Osteocyte (in vitro differentiated cells): ENCODE measurements around the gene ZNF418. TPM values are rescaled to one million over a fixed set of nuclear protein-coding genes. Genes with fewer than 3 reads are reported as not detected.
"Not testable (repeated sequence)": the region's sequence is repeated elsewhere in the genome, so short reads cannot be mapped to it uniquely, and the experiment has no call there.

ENCODE experiments used
- DNase-seq: peaks from one replicate; pipeline ENCODE4 v3.0.0; 2021; ENCODE audit warnings: mixed read lengths; ENCODE audit not compliant: unreplicated experiment; ENCODE audit errors: extremely low spot score
- H3K27ac Mint-ChIP-seq: one replicate; pipeline ENCODE4 v1.8.0; 2021; ENCODE audit warnings: mild to moderate bottlenecking, mixed read lengths; ENCODE audit not compliant: unreplicated experiment
- H3K27me3 Mint-ChIP-seq: one replicate; pipeline ENCODE4 v1.8.0; 2021; ENCODE audit warnings: mixed read lengths; ENCODE audit not compliant: unreplicated experiment
- H3K36me3 Mint-ChIP-seq: one replicate; pipeline ENCODE4 v1.8.0; 2021; ENCODE audit warnings: mixed read lengths; ENCODE audit not compliant: unreplicated experiment
- H3K4me1 Mint-ChIP-seq: one replicate; pipeline ENCODE4 v1.8.0; 2021; ENCODE audit warnings: mixed read lengths; ENCODE audit not compliant: unreplicated experiment
- H3K4me3 Mint-ChIP-seq: one replicate; pipeline ENCODE4 v1.8.0; 2021; ENCODE audit warnings: mild to moderate bottlenecking, moderate library complexity, mixed read lengths; ENCODE audit not compliant: unreplicated experiment
- H3K9me3 Mint-ChIP-seq: one replicate; pipeline ENCODE4 v1.8.0; 2021; ENCODE audit warnings: mixed read lengths; ENCODE audit not compliant: unreplicated experiment
- CTCF ChIP-seq: fragments of 200-600 bp; sonication (generic); IDR thresholded peaks from 2 replicates; pipeline ENCODE4 v1.5.0; 2021; ENCODE audit warnings: antibody characterized with exemption, mild to moderate bottlenecking, moderate library complexity
- total RNA-seq: library from RNA; stranded (reverse); gene quantifications from 2 replicates; pipeline ENCODE4 v1.2.1, GENCODE V29; 2021

The ZNF418 gene
- total RNA-seq, 1 donor from 2014 or later: 12.0 TPM

GRCh38 chr19:57946316-57946715, 11.1 kb upstream of the ZNF418 start:
- Mint-ChIP-seq H3K27me3 (no peaks in the 10 kb centered on the region), H3K27ac (no peak overlapping the region), H3K9me3 (peaks cover 33% of the 10 kb centered on the region), H3K36me3 (peaks cover 45% of the 10 kb centered on the region), H3K4me3 (peak overlapping the region; percentile 95), H3K4me1 (peaks cover 15% of the 10 kb centered on the region)
- TF ChIP-seq CTCF: no peak
- no peak for DNase-seq

DNA sequence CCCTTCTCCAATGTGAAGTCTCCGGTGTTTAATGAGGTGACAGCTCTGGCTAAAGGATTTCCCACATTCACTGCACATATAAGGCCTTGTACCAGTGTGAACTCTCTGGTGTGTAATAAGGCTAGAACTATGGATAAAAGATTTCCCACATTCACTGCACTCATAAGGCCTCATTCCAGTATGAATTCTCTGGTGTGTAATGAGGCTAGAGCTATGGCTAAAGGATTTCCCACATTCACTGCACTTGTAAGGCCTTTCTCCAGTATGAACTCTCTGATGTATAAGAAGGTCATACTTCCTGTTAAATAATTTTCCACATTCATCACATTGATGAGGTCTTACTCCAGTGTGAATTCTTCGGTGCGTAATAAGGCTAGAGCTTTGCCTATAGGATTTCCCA, 6.4 kb upstream of the ZNF418 start:
- H3K4me1 Mint-ChIP-seq: peaks cover 8% of the 10 kb centered on the region
- no peak overlapping the region for H3K4me3 Mint-ChIP-seq
- no peak overlapping the region for H3K27ac Mint-ChIP-seq
- no peaks in the 10 kb centered on the region for H3K27me3 Mint-ChIP-seq
- no peak for DNase-seq
- H3K36me3 Mint-ChIP-seq: peaks cover 62% of the 10 kb centered on the region
- H3K9me3 Mint-ChIP-seq: peaks cover 42% of the 10 kb centered on the region
- no peak for TF ChIP-seq CTCF

DNA sequence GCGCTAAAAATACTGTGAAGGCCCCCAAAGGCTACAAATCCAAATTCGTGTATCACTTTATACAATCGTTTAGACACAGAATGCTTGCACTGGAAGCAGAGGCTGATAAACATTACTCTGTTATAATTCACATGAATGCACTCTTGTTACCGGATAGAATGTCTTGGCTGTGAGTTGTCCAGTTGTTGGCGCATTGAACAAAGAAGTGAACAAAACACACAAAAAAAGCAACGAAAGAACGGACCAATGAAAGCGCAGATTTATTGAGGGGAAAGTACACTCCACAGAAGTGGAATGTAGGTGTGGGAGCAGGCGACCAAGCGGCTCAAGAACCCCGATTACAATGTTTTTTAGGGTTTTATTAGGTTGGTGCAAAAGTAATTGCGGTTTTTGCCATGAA, 529 bp upstream of the ZNF418 start:
- H3K4me3 Mint-ChIP-seq: peak overlapping the region; percentile 98
- peaks cover 38% of the 10 kb centered on the region for H3K9me3 Mint-ChIP-seq
- no peak overlapping the region for H3K27ac Mint-ChIP-seq
- DNase-seq: no peak
- no peak for TF ChIP-seq CTCF
- peaks cover 55% of the 10 kb centered on the region for H3K36me3 Mint-ChIP-seq
- no peaks in the 10 kb centered on the region for H3K27me3 Mint-ChIP-seq
- H3K4me1 Mint-ChIP-seq: peaks cover 11% of the 10 kb centered on the region

- no peaks in the 10 kb centered on the region for H3K4me1 Mint-ChIP-seq
- H3K27me3 Mint-ChIP-seq: no peaks in the 10 kb centered on the region
- no peak overlapping the region for H3K27ac Mint-ChIP-seq
- H3K9me3 Mint-ChIP-seq: peaks cover 41% of the 10 kb centered on the region
- no peak for TF ChIP-seq CTCF
- H3K36me3 Mint-ChIP-seq: peaks cover 69% of the 10 kb centered on the region
- H3K4me3 Mint-ChIP-seq: no peak overlapping the region
- DNase-seq: no peak
Measured at GRCh38 chr19:57927587-57927986, 7.6 kb downstream of the ZNF418 start.

DNA sequence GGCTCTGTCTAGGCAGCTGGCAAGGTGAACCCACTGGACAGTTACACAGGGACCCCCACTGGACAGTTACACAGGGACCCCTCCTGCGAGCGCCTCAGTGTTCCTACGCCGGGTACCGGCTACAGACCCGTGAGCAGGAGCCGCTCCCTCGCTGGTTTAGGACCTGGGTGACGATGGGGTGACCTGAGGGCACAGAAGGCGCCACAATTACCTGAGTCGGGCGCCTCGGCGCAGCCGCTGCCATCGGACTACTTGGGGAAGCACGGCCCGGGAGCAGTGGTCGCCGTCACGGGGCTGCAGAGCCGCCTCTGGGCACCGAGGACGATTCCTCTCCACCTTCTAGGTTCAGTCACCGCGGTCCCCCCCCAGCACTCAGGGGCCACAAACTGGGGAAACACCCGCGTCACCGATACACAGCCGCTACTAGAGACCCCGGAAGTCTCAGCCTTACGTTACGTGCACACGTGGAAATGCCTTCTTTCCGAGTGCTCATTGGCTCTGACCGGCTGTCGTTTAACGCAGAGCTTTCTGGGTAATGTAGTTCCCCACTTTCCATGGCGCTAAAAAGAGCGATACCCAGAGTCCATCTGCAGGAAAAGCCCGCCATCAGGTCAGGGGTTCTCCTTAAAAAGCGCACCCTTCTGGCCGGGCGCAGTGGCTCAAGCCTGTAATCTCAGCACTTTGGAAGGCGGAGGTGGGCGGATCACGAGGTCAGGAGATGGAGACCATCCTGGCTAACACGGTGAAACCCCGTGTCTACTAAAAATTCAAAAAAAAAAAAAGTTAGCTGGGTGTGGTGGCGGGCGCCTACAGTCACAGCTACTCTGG, 18.8 kb downstream of the ZNF418 start, which contains the start of gene ZNF417:
Gene ZNF417, minus strand, starts transcription at position 425 of the 828 bp plus-strand sequence. Its CDS starts 181 bp downstream, at position 244.
- H3K27me3 Mint-ChIP-seq: not testable (repeated sequence)
- Mint-ChIP-seq H3K9me3 (peaks cover 19% of the 10 kb centered on the region), H3K36me3 (peaks cover 63% of the 10 kb centered on the region), H3K4me3 (peak within 1 kb of the TSS; percentile 91), H3K27ac (peak within 1 kb of the TSS; percentile 93), H3K4me1 (peaks cover 15% of the 10 kb centered on the region)
- peak; percentile 89 for DNase-seq
- TF ChIP-seq CTCF: peak; percentile 33
